GM19025 (cell line): ENCODE measurements around the gene KIRREL3.

Experiments used
- ATAC-seq: cut with Tn5 transposase; IDR thresholded peaks from one replicate; pipeline ENCODE4 v1.9.1; 2021; ENCODE audit warnings: mild to moderate bottlenecking, low read depth, moderate library complexity; ENCODE audit not compliant: unreplicated experiment

Gene KIRREL3

DNA sequence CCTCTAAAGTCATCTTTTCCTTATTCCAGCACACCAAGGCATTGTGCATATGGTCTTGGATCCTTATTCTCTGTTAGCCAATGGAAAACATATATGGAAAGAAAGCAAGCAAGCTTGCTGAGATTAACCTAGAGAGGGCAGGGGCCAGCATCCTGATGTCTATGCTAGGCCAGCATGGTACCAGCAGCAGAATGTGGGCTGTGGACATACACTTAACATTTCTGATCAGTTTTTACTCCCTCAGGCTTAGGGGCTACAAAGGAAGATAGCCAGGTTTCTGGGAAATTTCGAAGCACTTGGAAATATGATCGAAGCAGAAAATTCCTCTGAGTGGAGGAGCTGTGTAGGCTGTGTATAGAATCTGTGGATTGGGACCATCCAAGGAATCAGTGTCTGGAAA, 578.1 kb downstream of the KIRREL3 start:
- ATAC-seq, result no peak

DNA sequence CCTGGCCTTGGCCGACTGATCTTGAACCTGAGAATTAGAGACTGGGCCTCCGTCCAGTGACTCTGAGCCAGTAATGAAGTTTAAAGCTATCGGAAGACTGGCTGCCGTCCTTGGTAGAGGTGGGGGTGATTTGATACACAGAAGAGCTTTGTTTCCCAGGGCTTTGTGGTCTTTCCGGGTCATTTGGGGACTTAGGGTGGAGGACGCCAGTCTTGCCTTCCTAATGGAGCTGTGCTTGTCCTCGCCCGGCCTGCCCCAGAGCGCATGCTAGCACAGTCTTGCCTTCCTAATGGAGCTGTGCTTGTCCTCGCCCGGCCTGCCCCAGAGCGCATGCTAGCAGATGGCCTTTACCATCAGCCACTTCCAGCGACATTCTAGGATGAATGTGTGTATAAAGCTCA, 579.3 kb downstream of the KIRREL3 start:
- ATAC-seq, result no peak

DNA sequence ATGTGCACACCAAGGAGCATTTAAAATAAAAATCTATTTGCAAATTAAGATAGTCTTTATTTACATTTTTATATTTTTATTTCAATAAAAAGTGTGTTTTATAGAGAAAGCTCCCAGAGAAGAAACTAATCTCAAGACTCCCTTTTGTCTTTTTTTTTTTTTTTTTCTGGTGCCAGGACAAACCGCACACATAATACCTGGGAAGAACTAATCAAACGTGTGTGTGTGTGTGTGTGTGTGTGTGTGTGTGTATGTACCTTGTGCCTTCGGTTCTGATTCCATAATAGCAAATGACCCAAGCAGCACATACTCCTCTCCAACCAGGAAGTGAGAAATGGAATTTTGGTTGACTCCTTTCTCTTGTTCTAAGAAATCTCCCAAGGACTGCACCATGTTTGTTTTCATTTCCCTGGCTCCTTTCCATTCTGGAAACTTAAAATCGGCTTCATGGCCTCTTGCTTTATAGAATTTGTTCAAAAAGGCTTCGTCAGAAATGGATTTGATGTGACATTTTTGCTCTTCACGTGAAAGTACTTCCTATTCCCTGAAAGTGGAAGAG, 579.8 kb downstream of the KIRREL3 start:
- ATAC-seq, result no peak

DNA sequence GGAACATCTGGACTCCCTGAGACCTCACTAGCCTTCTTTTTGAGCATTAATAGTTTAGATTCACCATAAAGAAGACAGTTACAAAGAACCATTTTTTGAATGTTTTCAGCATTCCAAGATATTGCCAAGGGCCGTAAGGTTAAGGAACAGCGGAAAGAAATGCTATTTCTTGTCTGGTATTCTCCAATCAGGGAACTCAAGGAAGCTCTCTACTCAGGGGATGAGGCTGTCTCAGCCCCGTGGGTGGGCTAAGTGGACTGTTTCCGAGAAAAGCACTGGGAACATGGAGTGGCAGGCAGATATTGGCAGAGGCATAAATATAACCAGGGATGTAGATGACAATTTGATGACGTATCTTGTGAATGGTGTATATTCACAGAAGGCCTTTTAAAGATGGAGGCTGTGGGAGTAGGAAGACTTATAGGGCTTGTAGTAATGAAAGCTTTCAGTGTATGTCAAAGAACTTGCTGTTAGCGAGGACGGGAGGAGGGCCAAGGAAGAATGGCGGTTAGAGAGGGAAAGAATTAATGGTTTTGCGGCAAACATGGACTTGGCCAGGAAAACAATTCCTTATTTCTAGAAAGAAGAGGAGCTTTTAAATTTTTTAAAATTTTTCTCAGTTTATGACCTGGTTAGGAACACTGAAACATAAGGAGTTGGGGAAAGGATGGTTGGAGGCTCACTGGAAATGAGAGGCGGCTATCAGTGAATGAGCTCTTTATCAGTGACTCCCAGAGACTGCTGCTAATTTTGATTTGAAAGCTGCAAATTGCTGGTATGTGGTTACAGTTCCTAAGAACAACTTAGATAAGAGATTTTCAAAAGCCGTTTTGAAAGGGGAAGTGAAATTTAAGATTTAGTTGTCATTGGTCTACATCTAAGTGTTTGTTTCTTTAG, 580.5 kb downstream of the KIRREL3 start:
- ATAC-seq, result peak; percentile 52

DNA sequence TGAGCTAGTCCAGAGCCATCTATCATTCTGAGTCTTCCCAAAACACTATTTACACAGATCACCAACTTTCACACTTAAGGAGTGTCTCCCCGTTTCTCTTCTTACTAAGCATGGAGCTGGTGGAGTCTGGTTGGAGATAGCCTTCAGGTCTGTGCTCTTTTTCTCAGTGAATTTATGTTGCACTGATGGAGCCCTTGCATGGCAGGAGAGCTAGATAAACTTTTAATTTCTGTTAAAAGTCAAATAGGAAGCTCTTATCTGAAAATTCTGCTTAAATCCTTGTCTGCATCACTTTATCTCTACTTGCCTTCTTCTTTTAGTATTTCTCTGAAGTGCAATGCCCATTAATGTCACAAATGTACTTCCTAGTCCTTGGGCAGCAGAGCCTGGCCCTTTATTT, 581.7 kb downstream of the KIRREL3 start:
- ATAC-seq, result no peak

DNA sequence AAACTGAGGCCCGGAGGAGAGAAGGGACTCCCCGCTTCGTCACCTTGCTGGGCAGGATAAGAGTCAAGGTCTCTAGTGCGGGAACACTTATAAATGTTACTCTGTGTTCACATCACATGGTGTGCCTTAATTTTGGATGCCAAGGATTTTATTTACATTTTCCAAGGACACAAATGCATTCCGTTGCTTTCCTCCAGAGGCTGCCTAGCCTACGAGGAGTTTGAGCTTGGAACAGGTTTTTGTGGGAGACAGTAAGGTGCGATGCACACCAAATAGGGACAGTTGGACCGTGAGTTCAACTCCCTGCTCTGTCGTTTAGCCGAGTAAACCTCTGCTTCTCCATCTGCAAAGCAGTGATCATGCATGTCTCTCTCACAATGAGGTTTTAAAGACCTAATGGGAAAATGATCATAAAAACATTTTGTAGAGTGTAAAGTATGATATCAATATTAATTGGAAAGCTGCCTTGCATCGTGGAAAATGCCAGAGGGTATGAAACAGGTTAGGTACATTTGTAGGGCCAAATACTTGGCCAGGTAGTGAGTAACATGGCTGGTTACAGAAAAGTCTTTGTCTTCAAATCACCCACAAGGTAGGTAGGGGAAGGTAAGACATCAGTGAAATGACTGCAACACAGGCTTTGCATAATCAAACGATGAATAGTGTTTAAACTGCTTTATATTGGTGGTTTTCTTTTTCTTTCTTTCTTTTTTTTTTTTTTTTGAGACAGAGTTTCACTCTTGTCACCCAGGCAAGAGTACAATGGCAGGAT, 583.3 kb downstream of the KIRREL3 start:
- no peak for ATAC-seq

DNA sequence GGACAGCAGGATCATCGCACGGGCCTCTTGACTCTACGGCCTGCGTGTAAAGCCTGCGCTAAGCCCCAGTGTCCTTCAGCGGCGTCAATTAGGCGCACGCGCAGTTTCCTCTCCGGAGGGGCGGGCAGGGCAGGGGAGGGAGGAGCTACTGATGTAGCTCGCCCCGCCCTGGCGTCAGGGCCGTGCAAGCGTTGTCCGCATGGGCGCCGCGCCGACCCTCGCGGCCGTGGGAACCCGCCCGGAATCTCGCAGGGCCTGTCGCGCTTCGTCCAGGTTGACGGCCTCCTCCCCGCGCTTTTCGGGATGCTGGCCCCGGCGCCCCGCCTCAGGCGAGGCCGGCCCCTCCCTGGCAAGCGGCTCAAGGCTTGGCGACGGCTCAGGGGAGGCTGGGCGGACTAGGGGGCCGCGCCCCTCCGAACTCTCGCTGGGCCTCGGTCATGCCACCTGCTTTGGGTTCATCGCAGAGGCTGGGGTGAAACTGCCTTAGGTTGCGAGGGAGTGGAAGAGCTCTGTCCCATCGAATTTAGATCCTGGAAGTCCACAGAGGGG, 584.0 kb downstream of the KIRREL3 start:
- peak; percentile 88 for ATAC-seq

DNA sequence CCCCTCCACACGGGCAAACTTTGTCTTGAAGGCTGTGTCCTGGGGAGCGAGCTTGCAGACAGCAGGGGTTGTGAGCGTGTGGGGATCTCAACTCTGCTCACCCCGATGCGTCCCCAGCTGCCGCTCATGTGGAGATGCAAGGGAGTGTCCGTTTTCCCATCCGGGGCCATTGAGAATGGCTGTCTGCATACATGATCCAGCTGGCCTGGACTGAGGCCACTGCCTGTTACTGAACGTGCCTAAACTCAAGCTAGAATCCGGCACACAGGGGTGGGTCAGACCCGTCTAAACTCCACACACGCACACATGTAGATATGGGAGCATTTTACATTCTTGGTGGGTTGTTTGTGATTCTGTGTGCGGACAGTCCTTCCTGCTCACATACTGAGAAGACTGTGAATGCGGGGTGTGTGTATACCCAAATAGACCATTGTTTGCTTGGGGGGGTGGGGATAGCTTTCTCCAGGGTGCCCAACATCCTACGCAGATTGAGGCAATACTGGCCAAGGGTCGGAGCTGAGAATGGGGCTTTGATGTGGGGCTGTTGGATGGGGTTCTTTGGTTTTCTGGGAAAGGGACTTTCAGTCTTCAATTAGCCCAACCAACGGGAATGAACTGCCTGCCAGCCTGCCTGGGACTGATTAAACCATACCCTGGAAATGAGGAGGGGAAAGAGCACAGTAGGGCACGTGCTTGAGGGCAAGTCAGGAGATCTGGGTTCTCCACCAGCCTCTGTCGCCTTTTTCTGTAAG, 584.7 kb downstream of the KIRREL3 start:
- no peak for ATAC-seq

DNA sequence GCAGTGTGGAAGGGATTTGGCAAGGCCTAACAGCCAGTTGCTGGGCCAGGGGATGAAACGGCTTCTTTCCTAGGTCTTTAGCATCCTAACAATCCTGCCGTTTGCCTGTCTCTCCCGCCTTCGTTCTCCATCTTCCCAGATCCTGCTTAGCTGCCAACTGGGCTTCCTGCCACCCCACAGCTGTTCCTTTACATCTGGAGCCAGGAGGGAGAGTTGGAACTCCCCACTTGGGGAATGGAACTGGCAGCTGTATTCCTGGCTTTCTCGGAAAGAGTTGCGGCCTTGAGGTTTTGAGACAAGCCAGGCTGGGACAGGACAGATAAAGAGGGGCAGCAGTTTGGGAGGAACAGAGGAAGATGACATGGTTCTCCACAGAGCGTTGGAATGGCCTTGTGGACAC, 585.4 kb downstream of the KIRREL3 start:
- no peak for ATAC-seq

DNA sequence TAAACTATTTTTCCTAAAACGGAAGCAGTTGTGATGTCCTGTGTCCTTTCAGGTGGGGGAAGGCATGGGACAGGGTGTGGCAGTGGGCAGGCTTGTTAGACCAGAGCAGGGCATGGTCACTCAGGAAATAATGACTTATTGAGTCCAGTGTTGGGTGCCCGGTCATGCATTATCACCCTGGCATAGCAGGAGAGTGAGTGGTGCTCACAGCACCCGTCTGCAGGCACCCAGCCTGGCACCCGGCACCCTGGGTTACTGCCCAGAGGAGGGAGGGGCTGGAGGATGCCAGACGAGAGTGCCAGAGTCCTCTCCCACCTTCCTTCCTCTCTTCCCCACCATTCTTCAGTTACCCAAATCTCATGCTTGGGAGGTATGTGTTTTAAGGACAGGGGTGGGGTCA, 586.0 kb downstream of the KIRREL3 start:
- ATAC-seq, result no peak

DNA sequence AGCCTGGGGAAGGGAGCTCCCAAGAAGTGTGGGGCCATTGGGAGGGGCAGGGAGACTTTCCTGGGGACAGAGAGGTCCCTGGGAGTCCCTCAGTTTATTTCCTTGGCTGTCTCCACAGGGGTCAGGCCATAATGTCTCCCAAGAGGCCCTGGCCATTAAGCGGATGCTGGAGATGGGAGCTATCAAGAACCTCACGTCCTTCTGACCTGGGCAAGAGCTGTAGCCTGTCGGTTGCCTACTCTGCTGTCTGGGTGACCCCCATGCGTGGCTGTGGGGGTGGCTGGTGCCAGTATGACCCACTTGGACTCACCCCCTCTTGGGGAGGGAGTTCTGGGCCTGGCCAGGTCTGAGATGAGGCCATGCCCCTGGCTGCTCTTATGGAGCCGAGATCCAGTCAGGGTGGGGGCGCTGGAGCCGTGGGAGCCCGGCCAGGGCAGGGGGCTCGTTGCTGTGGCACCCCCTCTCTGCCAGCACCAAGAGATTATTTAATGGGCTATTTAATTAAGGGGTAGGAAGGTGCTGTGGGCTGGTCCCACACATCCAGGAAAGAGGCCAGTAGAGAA, 586.6 kb downstream of the KIRREL3 start:
- no peak for ATAC-seq

DNA sequence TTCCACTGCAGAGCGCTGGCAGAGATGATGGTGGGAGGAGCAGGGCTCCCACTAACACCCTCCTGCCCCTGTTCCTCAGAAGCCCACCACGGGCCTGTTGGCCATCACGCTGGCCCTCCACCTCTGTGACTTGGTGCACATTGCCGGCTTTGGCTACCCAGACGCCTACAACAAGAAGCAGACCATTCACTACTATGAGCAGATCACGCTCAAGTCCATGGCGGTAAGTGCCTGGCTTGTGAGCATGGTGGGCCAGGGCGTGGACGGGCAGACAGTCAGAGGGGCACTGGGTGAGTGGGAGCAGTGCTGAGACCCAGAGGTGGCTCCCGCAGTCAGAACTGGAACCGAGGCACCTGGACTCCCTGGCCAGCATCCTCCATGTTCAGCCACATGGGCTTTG, 587.1 kb downstream of the KIRREL3 start:
- no peak for ATAC-seq

DNA sequence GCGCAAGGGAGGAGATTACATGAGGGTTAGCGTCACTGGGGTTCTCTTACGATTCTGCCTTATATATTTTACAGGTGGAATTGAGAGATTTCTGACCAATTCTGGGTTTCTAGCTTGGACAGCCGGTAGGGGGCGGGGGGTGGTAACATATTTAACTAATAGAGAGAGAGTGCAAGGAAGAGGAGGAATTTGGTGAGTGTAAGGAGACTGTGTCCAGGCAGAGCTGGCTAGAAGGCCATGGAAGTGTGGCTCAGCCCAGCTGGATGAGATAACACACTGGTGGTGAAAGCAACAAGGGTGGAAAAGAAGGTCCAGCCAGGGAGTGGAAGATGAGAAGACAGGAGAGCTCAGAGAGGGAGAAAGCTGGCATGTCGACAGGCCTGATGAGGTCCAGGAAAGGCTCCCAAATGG, 588.6 kb downstream of the KIRREL3 start:
- no peak for ATAC-seq

DNA sequence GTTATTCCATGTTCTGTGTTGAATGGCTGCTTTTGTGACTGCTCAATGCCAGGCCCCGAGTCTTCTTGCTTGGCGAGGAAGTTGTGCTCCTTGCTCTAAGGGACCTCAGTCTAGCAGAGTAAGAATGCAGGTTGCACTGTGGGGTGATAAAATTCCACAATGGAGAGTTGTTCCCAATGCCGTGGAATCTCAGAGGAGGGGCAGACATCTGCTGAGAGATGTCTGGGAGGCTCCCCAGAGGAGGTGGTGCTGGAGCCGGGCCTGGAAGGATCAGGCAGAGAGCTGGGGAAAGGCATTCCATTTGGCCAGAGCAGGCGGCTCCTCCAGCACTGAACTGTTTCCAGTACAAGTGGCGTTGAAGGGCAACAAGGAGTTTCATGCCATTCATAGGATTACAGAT, 589.9 kb downstream of the KIRREL3 start:
- ATAC-seq, result no peak

DNA sequence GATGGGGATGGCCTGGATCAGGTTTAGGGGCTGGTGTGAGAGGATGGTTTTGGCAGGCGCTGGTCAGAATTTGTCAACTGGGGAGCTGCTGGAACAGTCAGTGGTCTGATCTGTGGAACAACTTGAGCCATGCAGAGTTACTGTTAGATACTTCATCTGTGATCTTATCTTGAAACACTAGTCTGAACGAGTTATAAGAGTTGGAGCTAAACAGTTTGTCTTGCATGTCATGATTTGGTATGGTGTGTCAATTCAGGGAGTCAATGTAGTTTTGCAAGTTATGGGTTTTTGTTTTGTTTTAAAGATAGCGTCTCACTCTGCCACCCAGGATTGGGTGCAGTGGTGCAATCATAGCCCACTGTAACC, 591.0 kb downstream of the KIRREL3 start:
- ATAC-seq, result no peak

DNA sequence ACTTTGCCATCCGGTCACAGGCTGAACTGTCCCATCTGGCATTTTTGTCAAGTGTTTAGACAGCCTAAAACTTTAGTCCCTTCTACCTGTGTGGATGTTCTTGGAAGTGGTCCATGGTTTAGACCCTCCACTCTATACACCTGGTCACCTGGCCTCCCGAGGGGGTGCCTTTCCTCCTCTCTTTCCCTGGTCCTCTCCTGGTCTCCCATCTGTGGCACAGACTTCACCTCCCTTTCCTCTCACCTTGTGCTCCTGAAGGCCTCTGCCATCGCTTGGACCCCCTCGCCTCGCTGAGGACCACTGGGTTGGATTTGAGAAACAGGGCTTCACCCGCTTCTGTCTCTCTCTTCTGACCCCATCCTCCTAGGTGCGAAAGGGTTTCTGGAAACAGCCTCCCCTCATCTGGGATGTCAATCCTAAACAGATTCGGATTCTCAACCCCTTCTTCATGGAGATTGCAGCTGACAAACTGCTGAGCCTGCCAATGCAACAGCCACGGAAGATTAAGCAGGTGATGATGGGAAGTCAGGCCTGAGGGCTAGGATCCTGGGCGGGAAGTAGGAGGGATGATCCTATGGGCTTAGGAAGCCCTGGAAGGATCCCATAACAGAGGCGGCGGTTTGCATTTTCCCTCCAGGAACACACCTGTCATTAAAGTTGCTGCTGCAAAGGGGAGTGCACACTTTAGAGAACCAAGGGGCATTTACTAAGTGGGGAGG, 591.5 kb downstream of the KIRREL3 start:
- no peak for ATAC-seq

DNA sequence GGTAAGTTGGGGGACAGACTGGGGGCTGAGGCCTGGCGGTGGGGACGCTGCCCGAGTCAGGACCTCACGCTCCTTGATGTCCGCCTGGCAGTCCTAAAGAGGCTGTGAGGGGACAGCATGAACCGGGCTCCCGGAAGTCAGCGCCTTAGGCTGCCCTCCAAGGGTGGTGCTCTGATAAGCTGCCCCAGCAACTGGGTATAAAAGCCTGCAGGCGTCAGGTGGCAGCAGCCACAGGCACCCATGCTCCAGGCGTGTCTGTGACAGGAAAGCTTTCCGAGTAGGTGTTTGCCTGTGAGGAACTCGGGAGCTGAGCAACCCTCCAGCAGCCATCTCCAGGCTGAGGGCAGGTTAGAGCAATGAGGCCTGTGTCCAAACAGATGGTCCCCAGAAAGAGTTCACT, 592.1 kb downstream of the KIRREL3 start:
- ATAC-seq, result no peak

DNA sequence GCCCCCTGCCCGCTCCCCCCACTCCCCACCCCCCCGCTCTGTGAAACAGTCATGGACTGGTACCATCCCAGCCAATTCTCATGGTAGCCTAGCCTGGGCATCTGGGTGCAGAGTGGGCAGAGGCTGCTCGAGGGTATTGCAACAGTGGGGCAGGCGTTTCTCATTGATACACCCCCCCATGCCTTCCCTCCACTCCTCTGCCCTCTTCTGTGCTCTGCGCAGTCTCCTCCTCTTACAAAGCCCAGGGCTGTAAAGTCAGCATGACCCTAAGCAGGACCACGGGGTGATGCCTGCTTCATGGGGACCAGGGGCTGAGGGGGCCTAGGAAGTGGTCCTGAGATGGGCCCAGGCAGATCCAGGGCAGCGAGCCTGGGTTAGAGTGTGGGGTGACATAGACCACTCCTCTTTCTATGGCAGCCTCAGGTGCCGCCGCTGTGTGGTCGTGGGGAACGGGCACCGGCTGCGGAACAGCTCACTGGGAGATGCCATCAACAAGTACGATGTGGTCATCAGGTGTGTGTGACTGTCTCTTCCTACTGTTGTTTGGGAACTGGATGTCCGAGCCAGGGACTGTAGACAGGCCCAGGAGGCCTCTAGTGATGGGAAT, 592.8 kb downstream of the KIRREL3 start:
- no peak for ATAC-seq

DNA sequence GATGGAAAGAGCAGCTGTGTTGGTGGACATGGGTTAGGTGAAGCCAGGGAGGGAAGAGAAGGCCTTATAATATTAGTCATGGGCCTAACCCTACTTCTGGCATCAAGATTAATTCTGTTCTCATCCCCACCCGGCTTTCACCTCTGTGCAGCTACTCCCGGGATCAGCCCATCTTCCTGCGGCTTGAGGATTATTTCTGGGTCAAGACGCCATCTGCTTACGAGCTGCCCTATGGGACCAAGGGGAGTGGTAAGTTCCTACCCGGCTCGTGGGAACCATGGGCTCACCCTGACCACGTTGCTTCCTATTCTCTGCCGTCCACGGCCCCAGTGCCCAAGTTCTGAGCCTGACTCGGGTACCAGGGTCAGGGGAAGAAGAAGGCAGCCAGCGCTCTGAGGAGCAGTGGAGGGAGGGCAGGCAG, 593.5 kb downstream of the KIRREL3 start:
- ATAC-seq, result no peak
